Non-pigmented ciliary epithelial cell (primary cell): Measurements from ENCODE around the gene PEX14.
A peak's percentile ranks its signal among the peaks of the same experiment; 100 is the strongest.

Experiments
- DNase-seq: peaks from one replicate; pipeline ENCODE4 v3.0.0-alpha.2; 2010; ENCODE audit warnings: low read depth

PEX14 gene

GRCh38 chr1:10596780-10597179 is 122.0 kb downstream of the PEX14 start:
- no peak for DNase-seq

- DNase-seq, result no peak
Observed at GRCh38 chr1:10597492-10598388, 123.0 kb downstream of the PEX14 start.

GRCh38 chr1:10598389-10598702 is 123.6 kb downstream of the PEX14 start:
- no peak for DNase-seq

GRCh38 chr1:10599194-10599861 is 124.6 kb downstream of the PEX14 start:
- DNase-seq, result peak; percentile 65

- no peak for DNase-seq
Observed at GRCh38 chr1:10601342-10602070, 126.8 kb downstream of the PEX14 start.

- DNase-seq, result no peak
Observed at GRCh38 chr1:10602936-10603335, 128.2 kb downstream of the PEX14 start.

GRCh38 chr1:10604966-10605365 is 130.2 kb downstream of the PEX14 start:
- DNase-seq, result no peak

GRCh38 chr1:10606064-10606463 is 131.3 kb downstream of the PEX14 start:
- peak; percentile 4 for DNase-seq

- no peak for DNase-seq
Observed at GRCh38 chr1:10607228-10607627, 132.5 kb downstream of the PEX14 start.

- DNase-seq, result no peak
Observed at GRCh38 chr1:10608690-10609089, 133.9 kb downstream of the PEX14 start.

- no peak for DNase-seq
Observed at GRCh38 chr1:10610901-10611600, 136.3 kb downstream of the PEX14 start.

GRCh38 chr1:10612436-10613160 is 137.8 kb downstream of the PEX14 start:
- DNase-seq, result no peak

- no peak for DNase-seq
Observed at GRCh38 chr1:10613340-10613739, 138.6 kb downstream of the PEX14 start.

- DNase-seq, result no peak
Observed at GRCh38 chr1:10613861-10614260, 139.1 kb downstream of the PEX14 start.

GRCh38 chr1:10614377-10615225 is 139.9 kb downstream of the PEX14 start:
- DNase-seq, result no peak

- DNase-seq, result no peak
Observed at GRCh38 chr1:10615332-10615731, 140.6 kb downstream of the PEX14 start.

GRCh38 chr1:10615932-10616671 is 141.4 kb downstream of the PEX14 start:
- DNase-seq, result no peak

GRCh38 chr1:10616696-10617095 is 141.9 kb downstream of the PEX14 start:
- no peak for DNase-seq

GRCh38 chr1:10617318-10617717 is 142.6 kb downstream of the PEX14 start:
- no peak for DNase-seq
